ENCODE results near the gene SLC12A3. TPM values are rescaled to one million over a fixed set of nuclear protein-coding genes. Genes with fewer than 3 reads are reported as not detected.

SLC12A3 gene
- total RNA-seq, 6 experiments from 2014 or later = not detected

- H3K36me3 Mint-ChIP-seq (ENCODE audit: low read depth) = no peaks in the 10 kb centered on the region
- no peak overlapping the region for H3K27ac Mint-ChIP-seq
- H3K4me3 Mint-ChIP-seq = no peak overlapping the region
- peaks cover 17% of the 10 kb centered on the region for H3K27me3 Mint-ChIP-seq (ENCODE audit: insufficient read depth)
- H3K9me3 Mint-ChIP-seq = no peaks in the 10 kb centered on the region
- no peak for DNase-seq
- no peaks in the 10 kb centered on the region for H3K4me1 Mint-ChIP-seq (ENCODE audit: low read depth)
- TF ChIP-seq, protein P1, sequence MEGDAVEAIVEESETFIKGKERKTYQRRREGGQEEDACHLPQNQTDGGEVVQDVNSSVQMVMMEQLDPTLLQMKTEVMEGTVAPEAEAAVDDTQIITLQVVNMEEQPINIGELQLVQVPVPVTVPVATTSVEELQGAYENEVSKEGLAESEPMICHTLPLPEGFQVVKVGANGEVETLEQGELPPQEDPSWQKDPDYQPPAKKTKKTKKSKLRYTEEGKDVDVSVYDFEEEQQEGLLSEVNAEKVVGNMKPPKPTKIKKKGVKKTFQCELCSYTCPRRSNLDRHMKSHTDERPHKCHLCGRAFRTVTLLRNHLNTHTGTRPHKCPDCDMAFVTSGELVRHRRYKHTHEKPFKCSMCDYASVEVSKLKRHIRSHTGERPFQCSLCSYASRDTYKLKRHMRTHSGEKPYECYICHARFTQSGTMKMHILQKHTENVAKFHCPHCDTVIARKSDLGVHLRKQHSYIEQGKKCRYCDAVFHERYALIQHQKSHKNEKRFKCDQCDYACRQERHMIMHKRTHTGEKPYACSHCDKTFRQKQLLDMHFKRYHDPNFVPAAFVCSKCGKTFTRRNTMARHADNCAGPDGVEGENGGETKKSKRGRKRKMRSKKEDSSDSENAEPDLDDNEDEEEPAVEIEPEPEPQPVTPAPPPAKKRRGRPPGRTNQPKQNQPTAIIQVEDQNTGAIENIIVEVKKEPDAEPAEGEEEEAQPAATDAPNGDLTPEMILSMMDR (IDR thresholded peaks at IDR 0.05) = no peak
Observed at GRCh38 chr16:56886826-56887225, 21.8 kb downstream of the SLC12A3 start.

- TF ChIP-seq, protein P1 (IDR thresholded peaks at IDR 0.05) = no peak
- no peaks in the 10 kb centered on the region for H3K36me3 Mint-ChIP-seq (ENCODE audit: low read depth)
- no peak for DNase-seq
- H3K27ac Mint-ChIP-seq = no peak overlapping the region
- no peaks in the 10 kb centered on the region for H3K4me1 Mint-ChIP-seq (ENCODE audit: low read depth)
- peaks cover 17% of the 10 kb centered on the region for H3K27me3 Mint-ChIP-seq (ENCODE audit: insufficient read depth)
- no peak overlapping the region for H3K4me3 Mint-ChIP-seq
- H3K9me3 Mint-ChIP-seq = no peaks in the 10 kb centered on the region
Observed at GRCh38 chr16:56888806-56889205, 23.8 kb downstream of the SLC12A3 start.

- TF ChIP-seq, protein P1 (IDR thresholded peaks at IDR 0.05) = no peak
- H3K36me3 Mint-ChIP-seq (ENCODE audit: low read depth) = no peaks in the 10 kb centered on the region
- no peak for DNase-seq
- H3K4me1 Mint-ChIP-seq (ENCODE audit: low read depth) = no peaks in the 10 kb centered on the region
- H3K27ac Mint-ChIP-seq = no peak overlapping the region
- H3K9me3 Mint-ChIP-seq = no peaks in the 10 kb centered on the region
- no peak overlapping the region for H3K4me3 Mint-ChIP-seq
- peaks cover 17% of the 10 kb centered on the region for H3K27me3 Mint-ChIP-seq (ENCODE audit: insufficient read depth)
Observed at GRCh38 chr16:56889206-56889605, 24.2 kb downstream of the SLC12A3 start.

DNA sequence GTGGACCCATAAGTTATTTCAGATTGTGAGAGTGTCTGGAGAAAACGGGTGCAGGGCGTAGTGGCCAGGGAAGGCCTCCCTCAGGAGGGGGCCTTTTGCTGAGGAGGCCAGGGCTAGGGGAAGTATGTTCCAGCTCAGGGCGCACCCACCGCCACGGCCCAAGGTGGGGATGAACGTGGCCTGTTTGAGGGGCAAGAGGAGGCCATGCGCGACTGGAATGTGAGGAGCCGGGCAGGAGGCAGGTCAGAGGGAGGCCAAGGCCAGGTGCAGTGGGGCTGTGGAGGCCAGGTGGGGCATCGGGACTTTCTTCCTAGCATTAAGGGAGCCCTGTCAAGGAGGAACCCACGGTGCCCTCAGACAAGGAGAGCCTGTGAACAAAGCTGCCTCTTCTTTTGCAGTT, 26.7 kb downstream of the SLC12A3 start:
- no peak overlapping the region for H3K27ac Mint-ChIP-seq
- no peaks in the 10 kb centered on the region for H3K9me3 Mint-ChIP-seq
- H3K4me3 Mint-ChIP-seq = no peak overlapping the region
- no peak for DNase-seq
- peaks cover 13% of the 10 kb centered on the region for H3K27me3 Mint-ChIP-seq (ENCODE audit: insufficient read depth)
- H3K4me1 Mint-ChIP-seq (ENCODE audit: low read depth) = no peaks in the 10 kb centered on the region
- TF ChIP-seq, protein P1 (IDR thresholded peaks at IDR 0.05) = no peak
- H3K36me3 Mint-ChIP-seq (ENCODE audit: low read depth) = no peaks in the 10 kb centered on the region

DNA sequence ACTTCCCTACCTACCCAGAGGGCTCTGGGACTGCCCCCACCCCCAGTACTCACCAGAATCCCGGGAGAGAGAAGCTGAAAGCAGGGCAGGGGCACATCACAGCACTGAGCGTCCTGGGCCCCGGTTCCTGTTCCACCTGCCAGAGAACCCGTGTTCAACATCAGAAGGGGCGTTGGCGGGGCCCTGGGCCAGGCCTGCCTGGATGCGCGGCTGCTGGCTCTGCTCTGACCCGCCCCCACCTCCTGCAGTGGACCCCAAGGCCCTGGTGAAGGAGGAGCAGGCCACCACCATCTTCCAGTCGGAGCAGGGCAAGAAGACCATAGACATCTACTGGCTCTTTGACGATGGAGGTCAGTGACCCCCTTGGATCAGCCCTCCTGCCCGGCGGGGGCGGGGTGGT, 27.7 kb downstream of the SLC12A3 start:
- Mint-ChIP-seq H3K4me1 (ENCODE audit: low read depth) (no peaks in the 10 kb centered on the region), H3K4me3 (no peak overlapping the region), H3K27me3 (ENCODE audit: insufficient read depth) (peaks cover 17% of the 10 kb centered on the region), H3K36me3 (ENCODE audit: low read depth) (no peaks in the 10 kb centered on the region), H3K27ac (no peak overlapping the region), H3K9me3 (no peaks in the 10 kb centered on the region)
- TF ChIP-seq, protein P1 (IDR thresholded peaks at IDR 0.05) = no peak
- no peak for DNase-seq

- Mint-ChIP-seq H3K27ac (no peak overlapping the region), H3K27me3 (ENCODE audit: insufficient read depth) (peaks cover 25% of the 10 kb centered on the region), H3K4me3 (no peak overlapping the region), H3K4me1 (ENCODE audit: low read depth) (no peaks in the 10 kb centered on the region), H3K36me3 (ENCODE audit: low read depth) (no peaks in the 10 kb centered on the region), H3K9me3 (no peaks in the 10 kb centered on the region)
- TF ChIP-seq, protein P1 (IDR thresholded peaks at IDR 0.05) = no peak
- DNase-seq = no peak
Observed at GRCh38 chr16:56894331-56894917, 29.4 kb downstream of the SLC12A3 start.
